Measurements from ENCODE around the gene TIAL1. TPM values are rescaled to one million over a fixed set of nuclear protein-coding genes. Genes with fewer than 3 reads are reported as not detected.

Gene TIAL1
- total and polyA plus RNA-seq, 2 of the 4 experiments (the other 2 are of a cell fraction): 28.0 to 83.5 TPM

GRCh38 chr10:119545310-119545709 lies 51.5 kb downstream of the TIAL1 start:
- Histone ChIP-seq H2BK20ac (ENCODE audit: low read depth, low read length) (peak overlapping the region; percentile 45), H2BK5ac (ENCODE audit: low read depth, low read length, poor library complexity, severe bottlenecking) (no peak overlapping the region), H3K14ac (replicated peaks; ENCODE audit: low read depth, low read length) (0 out of 2 replicates have a peak overlapping the region, but pooled peaks have one; percentile 21), H2AK9ac (replicated peaks; ENCODE audit: low read depth, low read length, poor library complexity) (no peak overlapping the region), H3K4ac (ENCODE audit: low read depth, low read length) (peak overlapping the region; percentile 67), H4K91ac (ENCODE audit: insufficient read depth, low read depth, low read length) (no peak overlapping the region; the same call in 1 of the 2 replicates), H3K9me1 (ENCODE audit: insufficient read depth, low read length) (peaks cover 16% of the 10 kb centered on the region), H2BK15ac (ENCODE audit: low read depth, low read length) (no peak overlapping the region), H3K4me1 (ENCODE audit: control insufficient read depth, insufficient read depth, low read length) (peaks cover 10% of the 10 kb centered on the region), H4K8ac (ENCODE audit: low read depth in 2 of 2, low read length in 2 of 2) (peak overlapping the region in 1 of 2 experiments; percentile 7; a peak in 1 of 4 replicates), H2AFZ (replicated peaks; ENCODE audit: low read length, poor library complexity) (no peak overlapping the region), H3K9ac (ENCODE audit: low read depth, low read length) (no peak overlapping the region), H3K23ac (ENCODE audit: low read depth, low read length) (no peak overlapping the region), H3K36me3 (ENCODE audit: control insufficient read depth, insufficient read depth, low read length) (no peaks in the 10 kb centered on the region), H3K79me1 (ENCODE audit: low read depth in 1 of 2, low read length in 2 of 2) (peaks cover 15 to 19% of the 10 kb centered on the region in 2 experiments), H2AK5ac (ENCODE audit: low read depth, low read length) (peak overlapping the region; percentile 87; the same call in 1 of the 2 replicates), H3K27ac (ENCODE audit: insufficient read depth, low read length) (no peak overlapping the region), H3K56ac (ENCODE audit: extremely low read depth, insufficient read depth, low read length) (no peak overlapping the region), H3K27me3 (ENCODE audit: control insufficient read depth, insufficient read depth, low read length) (peaks cover 4% of the 10 kb centered on the region), H3K4me3 (ENCODE audit: insufficient read depth, low read depth, low read length) (no peak overlapping the region), H3K4me2 (ENCODE audit: low read depth, low read length) (no peak overlapping the region), H4K5ac (ENCODE audit: low read depth, low read length) (0 out of 2 replicates have a peak overlapping the region, but pooled peaks have one; percentile 39), H2BK120ac (ENCODE audit: low read depth, low read length) (peak overlapping the region; percentile 36; the same call in 1 of the 2 replicates), H3K18ac (ENCODE audit: low read depth, low read length) (no peak overlapping the region), H4K20me1 (ENCODE audit: insufficient read depth, low read length) (peaks cover 17% of the 10 kb centered on the region), H3K9me3 (ENCODE audit: control insufficient read depth, insufficient read depth, low read length) (no peaks in the 10 kb centered on the region)
- TF ChIP-seq NFE2L2 (IDR thresholded peaks at IDR 0.05; ENCODE audit: low read depth, low read length) (no peak), CHD1 (IDR thresholded peaks at IDR 0.05; ENCODE audit: low read depth, low read length) (no peak), FOS (IDR thresholded peaks at IDR 0.05; ENCODE audit: low read depth, low read length) (no peak), MAFK (IDR thresholded peaks at IDR 0.05; ENCODE audit: low read depth, low read length) (no peak), USF2 (IDR thresholded peaks at IDR 0.05; ENCODE audit: low read depth, low read length) (no peak), RFX5 (IDR thresholded peaks at IDR 0.05; ENCODE audit: low read depth, low read length) (no peak), RCOR1 (IDR thresholded peaks at IDR 0.05; ENCODE audit: insufficient replicate concordance, low read length) (no peak)
- intact Hi-C loops (cut with micrococcal nuclease): no loop called here
- ATAC-seq (ENCODE audit: low read depth) (no peak), DNase-seq (no peak)
- POLR2A ChIA-PET (ENCODE audit: unreplicated experiment): interaction anchor here (0.6 kb wide), 1 partner anchor 23 kb away, joined by 6 read pairs; no protein-coding TSS in a partner anchor
- CTCF ChIA-PET: no interaction called here
- in situ Hi-C loops (cut with MboI; ENCODE audit: low sequenced_read_pairs): no loop called here
- dilution Hi-C loops (cut with HindIII; ENCODE audit: low sequenced_read_pairs, unreplicated experiment): no loop called here
- no CpG with 5 or more reads among the region's 4 CpGs for whole genome bisulfite sequencing, 2 experiments (ENCODE audit: extremely low coverage in 2 of 2, insufficient read length in 1 of 2)
- BruUV-seq (replicated peaks): no TSS peak

All from IMR-90 (cell line).